HCT116 (cell line): ENCODE results near the gene LTB4R2. TPM values are rescaled to one million over a fixed set of nuclear protein-coding genes. Genes with fewer than 3 reads are reported as not detected.

Source experiments
- ATAC-seq: fragments of 200-7000 bp; cut with Tn5 transposase; 2 replicates; pipeline ENCODE4 v1.9.1; 2020; ENCODE audit warnings: mild to moderate bottlenecking, moderate library complexity
- BruUV-seq: library from RNA; stranded (reverse); fragments of 400-500 nt; replicated peaks from 2 replicates; lab custom pipeline; 2021; lab: Mats Ljungman, UMichigan
- CTCF ChIA-PET: fragments of 300-600 bp; sonication (Branson Sonifier 250); formaldehyde crosslinking; loops from one replicate; lab custom pipeline; 2021; ENCODE audit warnings: antibody characterized with exemption; lab: Charles Lee
- POLR2A ChIA-PET: fragments of 300-600, 350-600 bp; sonication (Branson Sonifier 250); formaldehyde crosslinking; loops from one replicate; lab custom pipeline; 2021; ENCODE audit warnings: antibody characterized with exemption; lab: Charles Lee
- RAD21 ChIA-PET, 2 experiments: fragments of 300-600 bp; sonication (Branson Sonifier 250); formaldehyde crosslinking; loops; one replicate each; lab custom pipeline; 2023; ENCODE audit warnings: low total read pairs in 2 of 2; ENCODE audit not compliant: uncharacterized antibody in 2 of 2, unreplicated experiment in 2 of 2, low non-redundant PET in 1 of 2; lab: Charles Lee
- DNase-seq: peaks from one replicate; pipeline ENCODE4 v3.0.0-alpha.2; 2010; ENCODE audit warnings: low read depth, low spot score
- H2AFZ ChIP-seq: fragments of 200-600 bp; shearing (Covaris generic), sonication (generic); 2 replicates; pipeline ENCODE4 v1.6.1; 2017; ENCODE audit warnings: low read depth, mixed run types, mixed read lengths, antibody characterized with exemption, low read length; ENCODE audit not compliant: poor library complexity, severe bottlenecking
- H3K27ac ChIP-seq: 2 replicates; pipeline ENCODE4 v1.5.1; 2012; ENCODE audit warnings: low read depth, low read length
- H3K27me3 ChIP-seq: fragments of 200-600 bp; sonication (generic); 2 replicates; pipeline ENCODE4 v1.6.1; 2016; ENCODE audit warnings: mixed run types, low read length, mixed read lengths; ENCODE audit not compliant: insufficient read depth
- H3K36me3 ChIP-seq, 2 experiments: fragments of 200-500 bp in 1 of 2; fragments of 200-600 bp in 1 of 2; sonication (Bioruptor generic) in 1 of 2; sonication (generic) in 1 of 2; 2 replicates each; pipeline versions ENCODE4 v1.5.1 to v1.6.1; 2014 to 2016; ENCODE audit warnings: low read length in 2 of 2, inconsistent platforms in 1 of 2, mixed read lengths in 1 of 2, mixed run types in 1 of 2; ENCODE audit not compliant: insufficient read depth in 2 of 2, control insufficient read depth in 1 of 2
- H3K4me1 ChIP-seq, 2 experiments: fragments of 200-600 bp in 1 of 2; sonication (generic) in 1 of 2; 2 replicates each; pipeline versions ENCODE4 v1.5.1 to v1.6.1; 2012 to 2017; ENCODE audit warnings: low read length in 2 of 2, inconsistent platforms in 1 of 2, mild to moderate bottlenecking in 1 of 2, mixed read lengths in 1 of 2, mixed run types in 1 of 2, moderate library complexity in 1 of 2; ENCODE audit not compliant: insufficient read depth in 2 of 2, control insufficient read depth in 1 of 2
- H3K4me2 ChIP-seq: fragments of 200-600 bp; sonication (generic); 2 replicates; pipeline ENCODE4 v1.6.1; 2017; ENCODE audit warnings: mixed run types, low read length, mixed read lengths
- H3K4me3 ChIP-seq, 2 experiments: fragments of 200-600 bp in 1 of 2; sonication (generic) in 1 of 2; replicated peaks in 1 of 2; 2 replicates each; pipeline ENCODE4 v1.5.1; 2011 to 2016; ENCODE audit warnings: low read length in 2 of 2, control low read depth in 1 of 2, low read depth in 1 of 2, mild to moderate bottlenecking in 1 of 2, mixed read lengths in 1 of 2, mixed run types in 1 of 2
- H3K79me2 ChIP-seq: fragments of 200-600 bp; sonication (generic); 2 replicates; pipeline ENCODE4 v1.6.1; 2017; ENCODE audit warnings: mild to moderate bottlenecking, mixed run types, low read length, moderate library complexity, mixed read lengths; ENCODE audit not compliant: insufficient read depth
- H3K9ac ChIP-seq: fragments of 200-600 bp; sonication (generic); 2 replicates; pipeline ENCODE4 v1.6.1; 2016; ENCODE audit warnings: low read length, mixed read lengths
- H3K9me2 ChIP-seq: fragments of 200-600 bp; sonication (generic), shearing (Covaris generic); 2 replicates; pipeline ENCODE4 v1.6.1; 2017; ENCODE audit warnings: mixed run types, mild to moderate bottlenecking, moderate library complexity; ENCODE audit not compliant: insufficient read depth
- H3K9me3 ChIP-seq, 2 experiments: fragments of 200-500 bp in 1 of 2; fragments of 200-600 bp in 1 of 2; sonication (Bioruptor generic) in 1 of 2; sonication (generic) in 1 of 2; 2 replicates each; pipeline ENCODE4 v1.6.1; 2014 to 2017; ENCODE audit warnings: low read length in 2 of 2, mixed read lengths in 2 of 2, inconsistent platforms in 1 of 2, low read depth in 1 of 2, mild to moderate bottlenecking in 1 of 2, mixed run types in 1 of 2, moderate library complexity in 1 of 2; ENCODE audit not compliant: control insufficient read depth in 1 of 2, insufficient read depth in 1 of 2
- H4K20me1 ChIP-seq: fragments of 200-600 bp; sonication (generic), shearing (Covaris generic); 2 replicates; pipeline ENCODE4 v1.6.1; 2017; ENCODE audit warnings: mixed run types, mild to moderate bottlenecking, moderate library complexity; ENCODE audit not compliant: insufficient read depth
- CTCF ChIP-seq, 3 experiments: fragments of 200-600 bp in 1 of 3; sonication (generic) in 1 of 3; IDR thresholded peaks in 2 of 3; conservative IDR thresholded peaks in 1 of 3; 2 replicates each; pipeline ENCODE4 v1.5.1; 2012 to 2017; ENCODE audit warnings: low read depth in 2 of 3, low read length in 2 of 3, antibody characterized with exemption in 1 of 3, borderline replicate concordance in 1 of 3, control low read depth in 1 of 3, mild to moderate bottlenecking in 1 of 3, mixed read lengths in 1 of 3, mixed run types in 1 of 3, moderate library complexity in 1 of 3; ENCODE audit not compliant: insufficient read depth in 1 of 3
- EZH2 ChIP-seq: fragments of 200-600 bp; sonication (generic); IDR thresholded peaks from 2 replicates; pipeline ENCODE4 v1.6.1; 2017; ENCODE audit warnings: antibody characterized with exemption, mixed run types
- JUND ChIP-seq: IDR thresholded peaks from 2 replicates; pipeline ENCODE4 v1.6.1; 2012
- POLR2AphosphoS5 ChIP-seq: IDR thresholded peaks from 2 replicates; pipeline ENCODE4 v1.6.1; 2011; ENCODE audit warnings: mild to moderate bottlenecking, low read depth, low read length, moderate library complexity
- SP1 ChIP-seq: IDR thresholded peaks from 2 replicates; pipeline ENCODE4 v1.6.1; 2012; ENCODE audit warnings: low read depth
- YY1 ChIP-seq: IDR thresholded peaks from 2 replicates; pipeline ENCODE4 v1.6.1; 2011; ENCODE audit warnings: low read length, low read depth, moderate library complexity, mild to moderate bottlenecking; ENCODE audit not compliant: insufficient replicate concordance; ENCODE audit errors: extremely low read depth
- ZBTB33 ChIP-seq: IDR thresholded peaks from 2 replicates; pipeline ENCODE4 v1.6.1; 2011; ENCODE audit warnings: mild to moderate bottlenecking, low read length, moderate library complexity; ENCODE audit not compliant: insufficient replicate concordance; ENCODE audit errors: extremely low read depth
- ZNF274 ChIP-seq: fragments of 200-500 bp; sonication (Bioruptor generic); IDR thresholded peaks from 2 replicates; pipeline ENCODE4 v1.6.1; 2014; ENCODE audit warnings: mild to moderate bottlenecking, low read depth, low read length, inconsistent platforms
- intact Hi-C: fragments of 100-400 bp; cut with micrococcal nuclease; formaldehyde crosslinking; loops from 2 replicates; pipeline ENCODE4 v1.10.0; 2022
- total RNA-seq: library from RNA; stranded (reverse); gene quantifications from one replicate; pipeline ENCODE4 v1.2.1, GENCODE V29; 2021; ENCODE audit not compliant: unreplicated experiment

LTB4R2 gene
- total RNA-seq, 1 experiment from 2014 or later, result 15.4 TPM

- intact Hi-C loops, result no loop called here
- RAD21 ChIA-PET, result no interaction called here
- H3K9me2 ChIP-seq, result no peaks in the 10 kb centered on the region
- no peaks in the 10 kb centered on the region for H3K27me3 ChIP-seq
- H3K9ac ChIP-seq, result no peak overlapping the region
- no peak overlapping the region for H3K27ac ChIP-seq
- no peaks in the 10 kb centered on the region for H4K20me1 ChIP-seq
- no TSS peak for BruUV-seq
- H2AFZ ChIP-seq, result no peak overlapping the region
- H3K79me2 ChIP-seq, result no peaks in the 10 kb centered on the region
- H3K4me3 ChIP-seq, result no peak overlapping the region
- no peak for TF ChIP-seq POLR2AphosphoS5
- no peaks in the 10 kb centered on the region for H3K36me3 ChIP-seq
- no peaks in the 10 kb centered on the region for H3K9me3 ChIP-seq
- DNase-seq (no peak), ATAC-seq (no peak)
- POLR2A ChIA-PET, result no interaction called here
- H3K4me2 ChIP-seq, result no peak overlapping the region
- H3K4me1 ChIP-seq, result peaks cover 4 to 12% of the 10 kb centered on the region in 2 experiments
- CTCF ChIA-PET, result interaction anchor here (1.2 kb wide), 1 partner anchor 94 kb away, joined by 6 read pairs; no protein-coding TSS in a partner anchor
Observed at GRCh38 chr14:24337824-24338175, 27.9 kb downstream of the LTB4R2 start.

- H3K9me3 ChIP-seq, result no peaks in the 10 kb centered on the region
- H3K4me1 ChIP-seq, result peaks cover 3 to 6% of the 10 kb centered on the region in 2 experiments
- ChIA-PET POLR2A (no interaction called here), RAD21 (no interaction called here), CTCF (interaction anchor here (0.6 kb wide), 1 partner anchor 93 kb away, joined by 3 read pairs; no protein-coding TSS in a partner anchor)
- no peaks in the 10 kb centered on the region for H3K9me2 ChIP-seq
- no peaks in the 10 kb centered on the region for H3K79me2 ChIP-seq
- H4K20me1 ChIP-seq, result no peaks in the 10 kb centered on the region
- DNase-seq, result no peak
- no peaks in the 10 kb centered on the region for H3K27me3 ChIP-seq
- H2AFZ ChIP-seq, result no peak overlapping the region
- no peaks in the 10 kb centered on the region for H3K36me3 ChIP-seq
- BruUV-seq, result no TSS peak
- H3K9ac ChIP-seq, result no peak overlapping the region
- H3K4me3 ChIP-seq, result no peak overlapping the region
- TF ChIP-seq CTCF (IDR thresholded peaks at IDR 0.05 in 2 of 3, conservative IDR thresholded peaks at IDR 0.05 in 1 of 3; ENCODE audit: borderline replicate concordance in 1 of 3, insufficient read depth in 1 of 3, low read depth in 2 of 3, low read length in 2 of 3) (no peak), SP1 (no peak), POLR2AphosphoS5 (no peak), YY1 (no peak), JUND (no peak), ZBTB33 (no peak), ZNF274 (no peak), EZH2 (no peak)
- intact Hi-C loops, result no loop called here
- H3K4me2 ChIP-seq, result no peak overlapping the region
- no peak for ATAC-seq
- no peak overlapping the region for H3K27ac ChIP-seq
Observed at GRCh38 chr14:24338843-24339242, 28.9 kb downstream of the LTB4R2 start.
